SK-N-SH treated with all-trans-retinoic acid at 6 μM for 48 hours (cell line): ENCODE data around the gene RPS6KA4.
A peak's percentile ranks its signal among the peaks of the same experiment; 100 is the strongest.

ENCODE experiments used
- ATAC-seq: fragments of 200-7000 bp; cut with Tn5 transposase; 3 replicates; pipeline ENCODE4 v1.9.1; 2020; ENCODE audit warnings: mild to moderate bottlenecking, moderate library complexity
- ARNTL ChIP-seq: fragments of 450-650 bp; formaldehyde crosslinking; IDR thresholded peaks from 2 replicates; pipeline ENCODE4 v1.5.0; 2020; ENCODE audit warnings: low read depth, mild to moderate bottlenecking, moderate library complexity, borderline replicate concordance
- BACH2 ChIP-seq: fragments of 250-450 bp; sonication (Bioruptor Pico); IDR thresholded peaks from 2 replicates; pipeline ENCODE4 v1.9.0; 2021; ENCODE audit warnings: mild to moderate bottlenecking, borderline replicate concordance
- CREB5 ChIP-seq: fragments of 250-450 bp; sonication (Bioruptor Pico); IDR thresholded peaks from 2 replicates; pipeline ENCODE4 v1.5.1; 2020; ENCODE audit warnings: low read depth, mild to moderate bottlenecking, moderate library complexity
- CSDC2 ChIP-seq: fragments of 250-450 bp; sonication (Bioruptor Pico); IDR thresholded peaks from 2 replicates; pipeline ENCODE4 v1.5.0; 2020; ENCODE audit warnings: mild to moderate bottlenecking, moderate library complexity
- ESRRG ChIP-seq: fragments of 250-450 bp; sonication (Bioruptor Pico); IDR thresholded peaks from 2 replicates; pipeline ENCODE4 v1.6.1; 2021; ENCODE audit warnings: mild to moderate bottlenecking
- GLIS3 ChIP-seq: fragments of 250-450 bp; sonication (Bioruptor Pico); IDR thresholded peaks from 2 replicates; pipeline ENCODE4 v1.5.0; 2020; ENCODE audit warnings: mild to moderate bottlenecking, moderate library complexity
- SNAI2 ChIP-seq: fragments of 250-450 bp; sonication (Bioruptor Pico); IDR thresholded peaks from 2 replicates; pipeline ENCODE4 v1.5.0; 2020; ENCODE audit warnings: mild to moderate bottlenecking, moderate library complexity
- TCF4 ChIP-seq: fragments of 250-450 bp; sonication (Bioruptor Pico); IDR thresholded peaks from 2 replicates; pipeline ENCODE4 v1.8.0; 2021; ENCODE audit warnings: mild to moderate bottlenecking, moderate library complexity, borderline replicate concordance
- TOX ChIP-seq: fragments of 250-450 bp; sonication (Bioruptor Pico); IDR thresholded peaks from 2 replicates; pipeline ENCODE4 v1.8.0; 2021; ENCODE audit warnings: mild to moderate bottlenecking, moderate library complexity, borderline replicate concordance
- ZC3H10 ChIP-seq: fragments of 250-450 bp; sonication (Bioruptor Pico); IDR thresholded peaks from 2 replicates; pipeline ENCODE4 v1.5.1; 2021; ENCODE audit warnings: mild to moderate bottlenecking, moderate library complexity
- ZFP3 ChIP-seq: fragments of 250-450 bp; sonication (Bioruptor Pico); IDR thresholded peaks from 2 replicates; pipeline ENCODE4 v1.5.0; 2020; ENCODE audit warnings: mild to moderate bottlenecking, moderate library complexity
- ZFP30 ChIP-seq: fragments of 450-650 bp; formaldehyde crosslinking; IDR thresholded peaks from 2 replicates; pipeline ENCODE4 v1.5.0; 2022; ENCODE audit warnings: mild to moderate bottlenecking, moderate library complexity
- ZNF565 ChIP-seq: fragments of 450-650 bp; formaldehyde crosslinking; conservative IDR thresholded peaks from 2 replicates; pipeline ENCODE4 v1.5.0; 2020; ENCODE audit warnings: low read depth, mild to moderate bottlenecking, moderate library complexity
- ZNF8 ChIP-seq: fragments of 450-650 bp; formaldehyde crosslinking; IDR thresholded peaks from 2 replicates; pipeline ENCODE4 v1.5.0; 2020; ENCODE audit warnings: mild to moderate bottlenecking, moderate library complexity
- TF ChIP-seq, protein P1 (sequence below): fragments of 250-450 bp; sonication (Bioruptor Pico); IDR thresholded peaks from 2 replicates; pipeline ENCODE4 v1.5.0; 2020; ENCODE audit warnings: mild to moderate bottlenecking, moderate library complexity
- TF ChIP-seq, protein P2 (sequence below): fragments of 250-450 bp; sonication (Bioruptor Pico); IDR thresholded peaks from 2 replicates; pipeline ENCODE4 v1.8.0; 2021; ENCODE audit warnings: low read depth, mild to moderate bottlenecking, moderate library complexity, borderline replicate concordance
- TF ChIP-seq, protein P3 (sequence below): fragments of 250-450 bp; sonication (Bioruptor Pico); IDR thresholded peaks from 2 replicates; pipeline ENCODE4 v1.5.1; 2021; ENCODE audit warnings: mild to moderate bottlenecking, moderate library complexity

RPS6KA4 gene

GRCh38 chr11:64343767-64344559, 15.0 kb upstream of the RPS6KA4 start:
- TF ChIP-seq SNAI2 (CRISPR knock-in tag) (no peak), ZFP30 (CRISPR knock-in tag) (no peak), TOX (CRISPR knock-in tag) (no peak)
- TF ChIP-seq, protein P1, sequence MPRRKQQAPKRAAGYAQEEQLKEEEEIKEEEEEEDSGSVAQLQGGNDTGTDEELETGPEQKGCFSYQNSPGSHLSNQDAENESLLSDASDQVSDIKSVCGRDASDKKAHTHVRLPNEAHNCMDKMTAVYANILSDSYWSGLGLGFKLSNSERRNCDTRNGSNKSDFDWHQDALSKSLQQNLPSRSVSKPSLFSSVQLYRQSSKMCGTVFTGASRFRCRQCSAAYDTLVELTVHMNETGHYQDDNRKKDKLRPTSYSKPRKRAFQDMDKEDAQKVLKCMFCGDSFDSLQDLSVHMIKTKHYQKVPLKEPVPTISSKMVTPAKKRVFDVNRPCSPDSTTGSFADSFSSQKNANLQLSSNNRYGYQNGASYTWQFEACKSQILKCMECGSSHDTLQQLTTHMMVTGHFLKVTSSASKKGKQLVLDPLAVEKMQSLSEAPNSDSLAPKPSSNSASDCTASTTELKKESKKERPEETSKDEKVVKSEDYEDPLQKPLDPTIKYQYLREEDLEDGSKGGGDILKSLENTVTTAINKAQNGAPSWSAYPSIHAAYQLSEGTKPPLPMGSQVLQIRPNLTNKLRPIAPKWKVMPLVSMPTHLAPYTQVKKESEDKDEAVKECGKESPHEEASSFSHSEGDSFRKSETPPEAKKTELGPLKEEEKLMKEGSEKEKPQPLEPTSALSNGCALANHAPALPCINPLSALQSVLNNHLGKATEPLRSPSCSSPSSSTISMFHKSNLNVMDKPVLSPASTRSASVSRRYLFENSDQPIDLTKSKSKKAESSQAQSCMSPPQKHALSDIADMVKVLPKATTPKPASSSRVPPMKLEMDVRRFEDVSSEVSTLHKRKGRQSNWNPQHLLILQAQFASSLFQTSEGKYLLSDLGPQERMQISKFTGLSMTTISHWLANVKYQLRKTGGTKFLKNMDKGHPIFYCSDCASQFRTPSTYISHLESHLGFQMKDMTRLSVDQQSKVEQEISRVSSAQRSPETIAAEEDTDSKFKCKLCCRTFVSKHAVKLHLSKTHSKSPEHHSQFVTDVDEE (CRISPR knock-in tag): no peak
- TF ChIP-seq, protein P2, sequence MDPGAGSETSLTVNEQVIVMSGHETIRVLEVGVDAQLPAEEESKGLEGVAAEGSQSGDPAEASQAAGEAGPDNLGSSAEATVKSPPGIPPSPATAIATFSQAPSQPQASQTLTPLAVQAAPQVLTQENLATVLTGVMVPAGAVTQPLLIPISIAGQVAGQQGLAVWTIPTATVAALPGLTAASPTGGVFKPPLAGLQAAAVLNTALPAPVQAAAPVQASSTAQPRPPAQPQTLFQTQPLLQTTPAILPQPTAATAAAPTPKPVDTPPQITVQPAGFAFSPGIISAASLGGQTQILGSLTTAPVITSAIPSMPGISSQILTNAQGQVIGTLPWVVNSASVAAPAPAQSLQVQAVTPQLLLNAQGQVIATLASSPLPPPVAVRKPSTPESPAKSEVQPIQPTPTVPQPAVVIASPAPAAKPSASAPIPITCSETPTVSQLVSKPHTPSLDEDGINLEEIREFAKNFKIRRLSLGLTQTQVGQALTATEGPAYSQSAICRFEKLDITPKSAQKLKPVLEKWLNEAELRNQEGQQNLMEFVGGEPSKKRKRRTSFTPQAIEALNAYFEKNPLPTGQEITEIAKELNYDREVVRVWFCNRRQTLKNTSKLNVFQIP: no peak
- ATAC-seq: peak; percentile 68

- no peak for ATAC-seq
- TF ChIP-seq, protein P2: no peak
- TF ChIP-seq ZC3H10 (CRISPR knock-in tag) (no peak), ZFP3 (CRISPR knock-in tag) (no peak), ARNTL (CRISPR knock-in tag) (no peak), SNAI2 (CRISPR knock-in tag) (no peak)
- TF ChIP-seq, protein P3, sequence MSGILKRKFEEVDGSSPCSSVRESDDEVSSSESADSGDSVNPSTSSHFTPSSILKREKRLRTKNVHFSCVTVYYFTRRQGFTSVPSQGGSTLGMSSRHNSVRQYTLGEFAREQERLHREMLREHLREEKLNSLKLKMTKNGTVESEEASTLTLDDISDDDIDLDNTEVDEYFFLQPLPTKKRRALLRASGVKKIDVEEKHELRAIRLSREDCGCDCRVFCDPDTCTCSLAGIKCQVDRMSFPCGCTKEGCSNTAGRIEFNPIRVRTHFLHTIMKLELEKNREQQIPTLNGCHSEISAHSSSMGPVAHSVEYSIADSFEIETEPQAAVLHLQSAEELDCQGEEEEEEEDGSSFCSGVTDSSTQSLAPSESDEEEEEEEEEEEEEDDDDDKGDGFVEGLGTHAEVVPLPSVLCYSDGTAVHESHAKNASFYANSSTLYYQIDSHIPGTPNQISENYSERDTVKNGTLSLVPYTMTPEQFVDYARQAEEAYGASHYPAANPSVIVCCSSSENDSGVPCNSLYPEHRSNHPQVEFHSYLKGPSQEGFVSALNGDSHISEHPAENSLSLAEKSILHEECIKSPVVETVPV (CRISPR knock-in tag): no peak
These were observed 14.2 kb upstream of the RPS6KA4 start for GRCh38 chr11:64344787-64345186.

GRCh38 chr11:64347193-64347867, 11.6 kb upstream of the RPS6KA4 start:
- no peak for ATAC-seq
- TF ChIP-seq ZNF8 (CRISPR knock-in tag): no peak
- TF ChIP-seq CSDC2 (CRISPR knock-in tag): no peak
- TF ChIP-seq ZFP3 (CRISPR knock-in tag): no peak
- TF ChIP-seq BACH2 (CRISPR knock-in tag): no peak
- TF ChIP-seq ESRRG (CRISPR knock-in tag): no peak
- TF ChIP-seq, protein P2: no peak
- TF ChIP-seq TOX (CRISPR knock-in tag): no peak
- no peak for TF ChIP-seq GLIS3 (CRISPR knock-in tag)
- no peak for TF ChIP-seq ZNF565 (CRISPR knock-in tag)
- TF ChIP-seq, protein P1 (CRISPR knock-in tag): no peak
- no peak for TF ChIP-seq TCF4
- no peak for TF ChIP-seq CREB5
- no peak for TF ChIP-seq ZC3H10 (CRISPR knock-in tag)
- TF ChIP-seq, protein P3 (CRISPR knock-in tag): no peak
